ENCODE measurements around the gene SPATC1L. TPM values are rescaled to one million over a fixed set of nuclear protein-coding genes. Genes with fewer than 3 reads are reported as not detected.

SPATC1L gene
- total and polyA plus RNA-seq, 7 donors, result 1.9 to 6.0 (median 3.9) TPM

- WGBS, 3 donors, result 68 to 79% (median 75%) methylated on average over 13 of the region's 13 CpGs
- Histone ChIP-seq H3K27ac (no peak overlapping the region), H3K9me3 (no peaks in the 10 kb centered on the region), H3K4me1 (peaks cover 4% of the 10 kb centered on the region), H3K27me3 (ENCODE audit: insufficient read depth in 3 of 3, low read length in 2 of 3) (no peaks in the 10 kb centered on the region), H3K36me3 (ENCODE audit: insufficient read depth in 1 of 2, low read depth in 1 of 2) (peaks cover 0 to 55% of the 10 kb centered on the region in 2 donors), H3K4me3 (no peak overlapping the region)
- no peak for ATAC-seq
- TF ChIP-seq, protein P1, sequence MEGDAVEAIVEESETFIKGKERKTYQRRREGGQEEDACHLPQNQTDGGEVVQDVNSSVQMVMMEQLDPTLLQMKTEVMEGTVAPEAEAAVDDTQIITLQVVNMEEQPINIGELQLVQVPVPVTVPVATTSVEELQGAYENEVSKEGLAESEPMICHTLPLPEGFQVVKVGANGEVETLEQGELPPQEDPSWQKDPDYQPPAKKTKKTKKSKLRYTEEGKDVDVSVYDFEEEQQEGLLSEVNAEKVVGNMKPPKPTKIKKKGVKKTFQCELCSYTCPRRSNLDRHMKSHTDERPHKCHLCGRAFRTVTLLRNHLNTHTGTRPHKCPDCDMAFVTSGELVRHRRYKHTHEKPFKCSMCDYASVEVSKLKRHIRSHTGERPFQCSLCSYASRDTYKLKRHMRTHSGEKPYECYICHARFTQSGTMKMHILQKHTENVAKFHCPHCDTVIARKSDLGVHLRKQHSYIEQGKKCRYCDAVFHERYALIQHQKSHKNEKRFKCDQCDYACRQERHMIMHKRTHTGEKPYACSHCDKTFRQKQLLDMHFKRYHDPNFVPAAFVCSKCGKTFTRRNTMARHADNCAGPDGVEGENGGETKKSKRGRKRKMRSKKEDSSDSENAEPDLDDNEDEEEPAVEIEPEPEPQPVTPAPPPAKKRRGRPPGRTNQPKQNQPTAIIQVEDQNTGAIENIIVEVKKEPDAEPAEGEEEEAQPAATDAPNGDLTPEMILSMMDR (IDR thresholded peaks at IDR 0.05), result no peak
- intact Hi-C loops (cut with DNase I), result loop anchor here in 1 of 2 donors (10.0 kb wide), 1 partner anchor 175 kb away; no protein-coding TSS in a partner anchor
- DNase-seq, result no peak
These were observed 35.5 kb upstream of the SPATC1L start for GRCh38 chr21:46219591-46220239.

- 79 to 93% (median 81%) methylated on average over 16 of the region's 16 CpGs for WGBS, 3 donors
- no peak overlapping the region for H3K4me3 ChIP-seq
- DNase-seq (no peak), ATAC-seq (no peak)
- intact Hi-C loops (cut with DNase I), result no loop called here
- H3K27me3 ChIP-seq (ENCODE audit: insufficient read depth in 3 of 3, low read length in 2 of 3), result no peaks in the 10 kb centered on the region
- H3K4me1 ChIP-seq, result peaks cover 4% of the 10 kb centered on the region
- H3K27ac ChIP-seq, result no peak overlapping the region
- peaks cover 0 to 62% of the 10 kb centered on the region in 2 donors for H3K36me3 ChIP-seq (ENCODE audit: insufficient read depth in 1 of 2, low read depth in 1 of 2)
- TF ChIP-seq, protein P1 (IDR thresholded peaks at IDR 0.05), result no peak
- H3K9me3 ChIP-seq, result no peaks in the 10 kb centered on the region
These were observed 34.8 kb upstream of the SPATC1L start for GRCh38 chr21:46218906-46219590.

DNA sequence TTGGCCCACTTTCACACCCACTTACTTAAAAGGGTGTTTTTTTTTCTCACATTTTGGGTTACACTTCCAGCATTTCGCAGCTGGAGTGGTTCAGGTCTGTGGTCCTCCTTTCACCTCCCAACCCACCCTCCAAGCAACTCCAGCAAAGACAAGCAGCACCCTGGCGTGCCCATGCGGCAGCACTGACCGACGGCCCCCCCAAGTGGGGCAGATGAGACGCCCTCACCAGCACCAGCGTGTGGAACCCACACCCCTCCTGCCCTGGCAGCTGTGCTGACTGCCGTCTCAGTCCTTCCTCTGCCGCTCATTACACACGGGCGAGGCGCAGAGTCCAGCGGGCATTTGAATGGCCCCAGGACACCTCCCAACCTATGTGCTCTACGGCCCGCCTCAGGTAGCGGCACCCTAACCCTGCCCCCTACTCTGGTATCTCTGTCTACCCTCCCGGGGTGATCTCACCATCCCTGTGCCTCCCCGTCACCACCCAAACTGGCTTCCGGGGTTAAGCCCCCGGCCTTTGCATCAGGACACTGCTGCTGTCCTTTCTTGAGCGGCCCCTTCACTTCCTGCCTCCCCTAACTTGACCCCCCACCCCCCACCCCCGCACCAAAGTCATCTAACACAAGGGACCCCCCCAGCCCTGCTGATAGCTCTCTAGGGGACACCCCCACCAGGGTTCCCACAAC, 33.4 kb upstream of the SPATC1L start:
- DNase-seq (no peak), ATAC-seq (no peak)
- Histone ChIP-seq H3K27me3 (ENCODE audit: insufficient read depth in 3 of 3, low read length in 2 of 3) (no peaks in the 10 kb centered on the region), H3K4me3 (no peak overlapping the region), H3K4me1 (peaks cover 4% of the 10 kb centered on the region), H3K36me3 (ENCODE audit: insufficient read depth in 1 of 2, low read depth in 1 of 2) (peaks cover 0 to 70% of the 10 kb centered on the region in 2 donors), H3K27ac (no peak overlapping the region), H3K9me3 (no peaks in the 10 kb centered on the region)
- 90 to 93% (median 93%) methylated on average over 22 of the region's 22 CpGs for WGBS, 3 donors
- TF ChIP-seq, protein P1 (IDR thresholded peaks at IDR 0.05), result no peak
- intact Hi-C loops (cut with DNase I), result no loop called here

- H3K9me3 ChIP-seq, result no peaks in the 10 kb centered on the region
- WGBS, 3 donors, result 92 to 96% (median 94%) methylated on average over 16 of the region's 16 CpGs
- ATAC-seq, result no peak
- peaks cover 0 to 75% of the 10 kb centered on the region in 2 donors for H3K36me3 ChIP-seq (ENCODE audit: insufficient read depth in 1 of 2, low read depth in 1 of 2)
- H3K4me3 ChIP-seq, result no peak overlapping the region
- intact Hi-C loops (cut with DNase I), result no loop called here
- H3K27ac ChIP-seq, result no peak overlapping the region
- no peak for DNase-seq
- no peaks in the 10 kb centered on the region for H3K4me1 ChIP-seq
- no peaks in the 10 kb centered on the region for H3K27me3 ChIP-seq (ENCODE audit: insufficient read depth in 3 of 3, low read length in 2 of 3)
- TF ChIP-seq, protein P1 (IDR thresholded peaks at IDR 0.05), result no peak
These were observed 32.0 kb upstream of the SPATC1L start for GRCh38 chr21:46216132-46216747.

All from psoas muscle (tissue), 8 donors.